Medulla oblongata (tissue), 1 donor: Measurements from ENCODE around the gene ITGB2.
"Not testable (repeated sequence)": the region's sequence is repeated elsewhere in the genome, so short reads cannot be mapped to it uniquely, and the experiment has no call there.

ENCODE experiments used
- DNase-seq: peaks from one replicate; pipeline ENCODE4 v3.0.0-alpha.2; 2015; ENCODE audit errors: extremely low spot score

The ITGB2 gene

GRCh38 chr21:44884097-44884496 lies 36.6 kb downstream of the ITGB2 start:
- DNase-seq = no peak

- DNase-seq = no peak
Observed at GRCh38 chr21:44883250-44883649, 37.4 kb downstream of the ITGB2 start.

- DNase-seq = no peak
Observed at GRCh38 chr21:44881198-44881872, 39.4 kb downstream of the ITGB2 start.

GRCh38 chr21:44880405-44881197 lies 40.1 kb downstream of the ITGB2 start:
- DNase-seq = peak; percentile 72

- DNase-seq = not testable (repeated sequence)
Observed at GRCh38 chr21:44879238-44879637, 41.5 kb downstream of the ITGB2 start.

GRCh38 chr21:44878053-44878982 lies 42.4 kb downstream of the ITGB2 start:
- DNase-seq = peak; percentile 51

- no peak for DNase-seq
Observed at GRCh38 chr21:44876849-44877575, 43.7 kb downstream of the ITGB2 start.

- DNase-seq = peak; percentile 56
Observed at GRCh38 chr21:44875316-44875700, 45.4 kb downstream of the ITGB2 start.

GRCh38 chr21:44874497-44875315 lies 46.0 kb downstream of the ITGB2 start:
- DNase-seq = peak; percentile 38

- no peak for DNase-seq
Observed at GRCh38 chr21:44874240-44874496, 46.5 kb downstream of the ITGB2 start.

- DNase-seq = peak; percentile 98
Observed at GRCh38 chr21:44873356-44874239, 47.1 kb downstream of the ITGB2 start, which contains the start of gene PTTG1IP. Gene PTTG1IP, minus strand, starts transcription at chr21:44873690. Its CDS starts 74 bp downstream, at chr21:44873616.

GRCh38 chr21:44872649-44873355 lies 47.9 kb downstream of the ITGB2 start:
- peak; percentile 45 for DNase-seq

- no peak for DNase-seq
Observed at GRCh38 chr21:44872323-44872648, 48.4 kb downstream of the ITGB2 start.

GRCh38 chr21:44871576-44872269 lies 49.0 kb downstream of the ITGB2 start:
- DNase-seq = peak; percentile 42

GRCh38 chr21:44870748-44871495 lies 49.8 kb downstream of the ITGB2 start:
- DNase-seq = peak; percentile 59

GRCh38 chr21:44869781-44870747 lies 50.6 kb downstream of the ITGB2 start:
- DNase-seq = no peak

- no peak for DNase-seq
Observed at GRCh38 chr21:44868707-44869106, 52.0 kb downstream of the ITGB2 start.
